Tibial nerve (tissue), 3 donors: Measurements from ENCODE around the gene ATG9B.

ENCODE experiments used
- CTCF ChIP-seq, 5 experiments: fragments of 200-600 bp in 3 of 5; fragments of 450-650 bp in 2 of 5; sonication (generic) in 3 of 5; IDR thresholded peaks; one replicate each; pipeline ENCODE4 v1.5.1; 2016 to 2019; ENCODE audit warnings: antibody characterized with exemption in 5 of 5, mild to moderate bottlenecking in 3 of 5, moderate library complexity in 2 of 5
- POLR2A ChIP-seq, 2 donors: fragments of 450-650 bp; IDR thresholded peaks; one replicate each; pipeline ENCODE4 v1.6.1; 2017; ENCODE audit warnings: antibody characterized with exemption in 2 of 2, mild to moderate bottlenecking in 2 of 2, moderate library complexity in 2 of 2

- no peak for TF ChIP-seq CTCF (IDR thresholded peaks at IDR 0.05)
- TF ChIP-seq POLR2A (IDR thresholded peaks at IDR 0.05), result no peak
These were observed 54.8 kb downstream of the ATG9B start for GRCh38 chr7:150969475-150969874.
